Measurements from ENCODE around the gene RTL10.

Gene RTL10

GRCh38 chr22:19826619-19826950 lies 28.1 kb downstream of the RTL10 start:
- TF ChIP-seq EZH2phosphoT487 (conservative IDR thresholded peaks at IDR 0.05; ENCODE audit: low read length), result no peak
- TF ChIP-seq, protein P1, sequence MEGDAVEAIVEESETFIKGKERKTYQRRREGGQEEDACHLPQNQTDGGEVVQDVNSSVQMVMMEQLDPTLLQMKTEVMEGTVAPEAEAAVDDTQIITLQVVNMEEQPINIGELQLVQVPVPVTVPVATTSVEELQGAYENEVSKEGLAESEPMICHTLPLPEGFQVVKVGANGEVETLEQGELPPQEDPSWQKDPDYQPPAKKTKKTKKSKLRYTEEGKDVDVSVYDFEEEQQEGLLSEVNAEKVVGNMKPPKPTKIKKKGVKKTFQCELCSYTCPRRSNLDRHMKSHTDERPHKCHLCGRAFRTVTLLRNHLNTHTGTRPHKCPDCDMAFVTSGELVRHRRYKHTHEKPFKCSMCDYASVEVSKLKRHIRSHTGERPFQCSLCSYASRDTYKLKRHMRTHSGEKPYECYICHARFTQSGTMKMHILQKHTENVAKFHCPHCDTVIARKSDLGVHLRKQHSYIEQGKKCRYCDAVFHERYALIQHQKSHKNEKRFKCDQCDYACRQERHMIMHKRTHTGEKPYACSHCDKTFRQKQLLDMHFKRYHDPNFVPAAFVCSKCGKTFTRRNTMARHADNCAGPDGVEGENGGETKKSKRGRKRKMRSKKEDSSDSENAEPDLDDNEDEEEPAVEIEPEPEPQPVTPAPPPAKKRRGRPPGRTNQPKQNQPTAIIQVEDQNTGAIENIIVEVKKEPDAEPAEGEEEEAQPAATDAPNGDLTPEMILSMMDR (IDR thresholded peaks at IDR 0.05; ENCODE audit: insufficient read depth, low read length, poor library complexity, severe bottlenecking), result no peak
- Histone ChIP-seq H3K36me3 (ENCODE audit: low read length) (no peaks in the 10 kb centered on the region), H2AFZ (ENCODE audit: low read depth, low read length, severe bottlenecking) (no peak overlapping the region), H3K9me2 (replicated peaks; ENCODE audit: insufficient read depth, low read length) (no peaks in the 10 kb centered on the region), H3K27ac (ENCODE audit: low read depth, low read length) (no peak overlapping the region), H3K9me3 (ENCODE audit: insufficient read depth, low read length) (no peaks in the 10 kb centered on the region), H4K20me1 (ENCODE audit: low read depth, low read length) (no peaks in the 10 kb centered on the region), H3K4me2 (ENCODE audit: low read depth, low read length, poor library complexity, severe bottlenecking) (no peak overlapping the region), H3K4me3 (ENCODE audit: insufficient read depth, low read length, poor library complexity, severe bottlenecking) (no peak overlapping the region), H3K9ac (ENCODE audit: low read length) (no peak overlapping the region), H3K27me3 (ENCODE audit: low read length) (no peaks in the 10 kb centered on the region), H3F3A (ENCODE audit: insufficient read depth) (no peaks in the 10 kb centered on the region), H3K79me2 (ENCODE audit: insufficient read depth, low read length) (no peaks in the 10 kb centered on the region)

DNA sequence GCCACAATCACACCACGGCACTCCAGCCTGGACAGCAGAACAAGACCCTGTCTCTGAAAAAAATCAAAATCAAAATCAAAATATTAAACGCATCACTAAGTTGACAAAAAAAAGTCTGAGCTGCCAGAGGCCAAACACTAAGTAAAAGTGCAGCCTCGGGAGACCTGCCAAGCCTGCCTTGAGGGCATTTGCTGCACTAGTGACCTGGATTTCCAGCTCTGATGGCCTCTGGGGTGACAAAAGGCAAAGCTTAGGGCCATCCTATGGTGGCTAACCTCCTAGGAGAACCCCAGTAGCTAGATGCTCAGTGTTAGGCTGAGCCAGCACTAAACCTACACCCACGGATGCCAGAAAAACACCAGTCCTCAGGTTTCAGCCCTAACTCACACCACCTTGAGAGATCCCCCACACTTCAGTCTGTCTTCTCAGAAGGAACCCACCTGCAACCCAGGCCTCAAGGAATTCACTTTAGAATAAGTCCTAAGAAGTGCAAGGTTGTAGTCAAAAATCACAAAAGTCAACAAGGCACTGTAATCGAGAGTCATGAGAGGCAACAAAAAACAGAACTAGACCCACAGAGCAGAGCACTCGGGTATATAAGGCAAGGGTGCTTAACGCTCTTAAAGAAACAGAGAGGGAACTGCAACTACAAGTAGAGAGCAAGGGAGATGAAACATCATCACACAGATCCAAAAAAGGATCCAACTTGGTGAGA lies 28.6 kb downstream of the RTL10 start:
- Histone ChIP-seq H3K4me3 (ENCODE audit: insufficient read depth, low read length, poor library complexity, severe bottlenecking) (no peak overlapping the region), H3K79me2 (ENCODE audit: insufficient read depth, low read length) (no peaks in the 10 kb centered on the region), H3F3A (ENCODE audit: insufficient read depth) (no peaks in the 10 kb centered on the region), H3K27me3 (ENCODE audit: low read length) (no peaks in the 10 kb centered on the region), H4K20me1 (ENCODE audit: low read depth, low read length) (no peaks in the 10 kb centered on the region), H3K36me3 (ENCODE audit: low read length) (no peaks in the 10 kb centered on the region), H3K9me2 (replicated peaks; ENCODE audit: insufficient read depth, low read length) (no peaks in the 10 kb centered on the region), H2AFZ (ENCODE audit: low read depth, low read length, severe bottlenecking) (no peak overlapping the region), H3K4me2 (ENCODE audit: low read depth, low read length, poor library complexity, severe bottlenecking) (no peak overlapping the region), H3K27ac (ENCODE audit: low read depth, low read length) (no peak overlapping the region), H3K9me3 (ENCODE audit: insufficient read depth, low read length) (no peaks in the 10 kb centered on the region), H3K9ac (ENCODE audit: low read length) (no peak overlapping the region)
- TF ChIP-seq EZH2phosphoT487 (conservative IDR thresholded peaks at IDR 0.05; ENCODE audit: low read length), result no peak
- TF ChIP-seq, protein P1 (IDR thresholded peaks at IDR 0.05; ENCODE audit: insufficient read depth, low read length, poor library complexity, severe bottlenecking), result no peak

DNA sequence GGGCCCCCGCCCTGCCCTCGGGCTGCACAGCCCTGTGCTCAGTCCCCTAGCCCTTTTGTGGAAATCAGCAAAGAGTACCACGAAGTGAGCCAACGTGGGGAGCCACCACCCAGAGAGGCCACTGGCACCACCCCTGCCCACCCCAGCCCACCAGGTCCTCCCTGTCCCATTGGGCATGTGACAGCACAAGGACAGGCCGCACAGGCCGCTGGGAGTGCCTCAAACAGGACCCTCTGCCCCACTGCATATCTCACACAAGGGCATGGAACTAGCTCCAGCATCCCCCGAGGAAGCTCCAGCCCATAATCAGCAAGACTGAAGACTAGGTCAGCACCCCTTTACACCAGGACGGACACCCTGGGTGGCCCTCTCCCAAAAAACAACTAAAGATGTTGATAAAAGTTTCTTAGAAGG lies 29.7 kb downstream of the RTL10 start:
- H3K27ac ChIP-seq (ENCODE audit: low read depth, low read length), result no peak overlapping the region

More for the DNA sequence above, 29.7 kb downstream of the RTL10 start:
- Histone ChIP-seq H3K79me2 (ENCODE audit: insufficient read depth, low read length) (no peaks in the 10 kb centered on the region), H3K4me3 (ENCODE audit: insufficient read depth, low read length, poor library complexity, severe bottlenecking) (no peak overlapping the region), H3K9me3 (ENCODE audit: insufficient read depth, low read length) (no peaks in the 10 kb centered on the region), H3K9ac (ENCODE audit: low read length) (no peak overlapping the region), H3K9me2 (replicated peaks; ENCODE audit: insufficient read depth, low read length) (no peaks in the 10 kb centered on the region), H3K4me2 (ENCODE audit: low read depth, low read length, poor library complexity, severe bottlenecking) (no peak overlapping the region), H3K27me3 (ENCODE audit: low read length) (no peaks in the 10 kb centered on the region), H2AFZ (ENCODE audit: low read depth, low read length, severe bottlenecking) (no peak overlapping the region), H4K20me1 (ENCODE audit: low read depth, low read length) (no peaks in the 10 kb centered on the region), H3K36me3 (ENCODE audit: low read length) (no peaks in the 10 kb centered on the region), H3F3A (ENCODE audit: insufficient read depth) (no peaks in the 10 kb centered on the region)
- no peak for TF ChIP-seq EZH2phosphoT487 (conservative IDR thresholded peaks at IDR 0.05; ENCODE audit: low read length)
- TF ChIP-seq, protein P1 (IDR thresholded peaks at IDR 0.05; ENCODE audit: insufficient read depth, low read length, poor library complexity, severe bottlenecking), result no peak
